Umbilical cord (tissue), 2 donors: ENCODE results near the gene SEPSECS. TPM values are rescaled to one million over a fixed set of nuclear protein-coding genes. Genes with fewer than 3 reads are reported as not detected.

Experiments used
- DNase-seq: peaks from one replicate; pipeline ENCODE4 v3.0.0-alpha.2; 2015; ENCODE audit warnings: low spot score
- total RNA-seq: library from RNA; depleted of rRNA; stranded (reverse); fragments of >200 nt; gene quantifications from one replicate; pipeline ENCODE4 v1.2.3, GENCODE V29; 2014; ENCODE audit warnings: low replicate concordance; ENCODE audit not compliant: insufficient read depth

SEPSECS gene
- total RNA-seq, 1 donor from 2014 or later, result 42.4 TPM

GRCh38 chr4:25110527-25111329 lies 49.5 kb downstream of the SEPSECS start:
- DNase-seq, result no peak

GRCh38 chr4:25109511-25109910 lies 50.7 kb downstream of the SEPSECS start:
- no peak for DNase-seq

DNA sequence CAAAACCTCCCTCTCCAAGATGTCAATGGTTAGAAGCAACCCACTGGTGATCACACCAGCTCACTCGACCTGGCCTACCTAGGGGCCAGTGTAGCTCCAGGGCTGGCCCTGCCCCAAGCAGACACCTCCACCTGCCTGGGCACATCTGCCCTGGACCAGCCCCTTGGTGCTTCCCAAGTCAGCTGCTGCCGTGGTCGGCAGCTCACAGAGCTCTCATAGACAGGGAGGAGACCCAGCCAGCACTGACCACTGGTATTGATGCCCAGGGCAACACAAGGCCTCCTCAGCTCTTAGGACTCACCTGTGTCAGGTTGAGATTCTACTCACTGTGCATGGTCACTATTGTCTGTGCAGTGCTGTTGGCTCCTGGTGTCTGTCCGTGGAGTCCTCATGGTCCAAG lies 51.7 kb downstream of the SEPSECS start:
- DNase-seq, result no peak

GRCh38 chr4:25107827-25108516 lies 52.3 kb downstream of the SEPSECS start:
- peak; percentile 41 for DNase-seq

GRCh38 chr4:25106363-25107151 lies 53.7 kb downstream of the SEPSECS start:
- no peak for DNase-seq

DNA sequence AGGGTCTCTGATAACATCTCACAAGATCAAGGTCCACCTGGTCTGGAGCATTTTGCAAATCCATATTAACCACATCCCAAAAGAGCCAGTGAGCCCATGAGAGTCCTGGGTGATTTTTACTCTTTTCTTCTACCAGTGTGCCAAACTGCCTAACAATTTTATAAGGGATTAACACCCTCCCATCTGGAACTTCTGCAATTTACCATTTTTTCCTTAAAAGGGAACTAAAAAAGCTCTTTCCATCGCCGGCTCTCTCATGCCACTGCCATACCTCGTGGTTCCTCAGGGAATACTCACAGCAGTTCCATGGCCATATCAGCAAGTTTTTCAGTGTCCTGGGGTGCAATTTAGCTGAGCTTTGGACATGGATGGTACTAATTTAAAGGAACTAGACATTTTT lies 55.7 kb downstream of the SEPSECS start:
- no peak for DNase-seq

DNA sequence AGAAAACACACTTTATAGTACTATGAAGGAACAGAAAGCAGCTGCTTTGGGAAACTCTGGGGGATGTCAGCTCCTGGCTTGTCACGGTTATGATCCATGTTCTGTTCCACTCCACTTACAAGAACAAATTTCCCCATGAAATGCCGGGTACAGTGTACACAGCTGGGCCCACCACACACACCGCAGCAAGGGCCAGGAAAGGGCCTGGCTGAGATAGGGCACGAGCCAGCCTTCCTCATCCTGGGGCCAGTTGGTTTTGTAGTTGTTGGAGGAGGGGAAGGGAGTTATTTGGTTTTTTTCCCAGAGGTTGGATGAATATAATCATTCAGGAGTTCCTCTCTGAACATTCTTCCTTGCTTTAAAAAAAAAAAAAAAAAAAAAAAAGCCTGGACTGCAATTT lies 56.8 kb downstream of the SEPSECS start:
- peak; percentile 60 for DNase-seq

DNA sequence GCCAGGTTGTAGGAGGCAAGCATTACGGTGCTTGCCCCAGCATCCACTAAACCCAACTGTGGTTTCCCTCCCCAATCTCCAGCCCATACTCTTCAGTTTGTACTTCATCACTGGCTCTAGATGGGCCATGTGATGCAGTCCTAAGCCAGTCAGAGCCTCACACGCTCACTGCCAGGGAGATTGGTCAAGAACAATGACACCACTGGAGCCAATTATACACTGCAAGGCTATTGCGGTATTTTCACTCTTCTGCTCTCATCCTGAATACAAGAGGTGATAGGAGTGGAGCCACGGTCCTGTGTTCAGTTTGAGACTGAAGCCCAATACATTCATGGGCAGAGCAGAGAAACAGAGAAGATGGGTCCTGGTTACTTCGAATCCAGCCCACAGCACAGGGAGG lies 58.4 kb downstream of the SEPSECS start:
- DNase-seq, result no peak

DNA sequence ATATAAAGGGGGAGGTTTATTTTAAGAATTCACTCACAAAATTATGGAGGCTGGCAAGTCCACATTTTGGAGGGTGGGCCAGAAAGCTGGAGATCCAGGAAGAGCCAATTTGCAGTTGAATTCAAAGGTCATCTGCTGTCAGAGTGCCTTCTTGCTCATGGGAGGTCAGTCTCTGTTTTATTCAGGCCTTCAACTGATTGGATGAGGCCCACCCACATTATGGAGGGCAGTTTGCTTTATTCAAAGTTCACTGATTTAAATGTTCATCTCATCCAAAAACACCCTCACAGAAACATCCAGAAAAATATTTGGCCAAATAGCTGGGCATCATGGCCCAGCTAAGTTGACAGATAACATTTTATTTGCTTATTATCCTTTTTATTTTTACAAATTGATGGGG lies 59.5 kb downstream of the SEPSECS start:
- no peak for DNase-seq

DNA sequence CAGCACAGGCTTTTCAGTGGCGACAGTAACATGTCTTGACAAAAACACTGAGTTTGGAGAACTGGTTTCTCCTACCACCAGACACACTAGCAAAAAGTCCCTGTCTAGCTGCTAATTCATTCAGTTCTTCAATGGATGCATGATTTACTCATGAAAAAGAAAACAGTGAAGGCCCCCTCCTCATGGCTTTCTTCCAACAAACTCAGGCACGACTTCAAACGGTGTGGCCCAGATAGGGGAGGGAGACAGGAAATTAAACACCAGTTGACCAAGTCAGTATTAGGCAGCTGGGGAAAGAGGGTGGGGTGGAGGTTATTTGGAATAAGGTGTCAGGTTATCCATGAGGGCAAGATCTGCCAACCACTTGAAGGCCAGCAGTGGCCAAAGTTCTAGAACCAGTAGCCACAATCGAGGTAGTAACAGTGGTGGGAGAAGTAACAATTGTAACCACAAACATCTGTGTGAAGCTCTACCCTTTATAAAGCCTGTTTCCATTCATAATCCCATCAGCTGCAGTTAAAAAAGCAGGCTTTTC lies 60.2 kb downstream of the SEPSECS start:
- no peak for DNase-seq

DNA sequence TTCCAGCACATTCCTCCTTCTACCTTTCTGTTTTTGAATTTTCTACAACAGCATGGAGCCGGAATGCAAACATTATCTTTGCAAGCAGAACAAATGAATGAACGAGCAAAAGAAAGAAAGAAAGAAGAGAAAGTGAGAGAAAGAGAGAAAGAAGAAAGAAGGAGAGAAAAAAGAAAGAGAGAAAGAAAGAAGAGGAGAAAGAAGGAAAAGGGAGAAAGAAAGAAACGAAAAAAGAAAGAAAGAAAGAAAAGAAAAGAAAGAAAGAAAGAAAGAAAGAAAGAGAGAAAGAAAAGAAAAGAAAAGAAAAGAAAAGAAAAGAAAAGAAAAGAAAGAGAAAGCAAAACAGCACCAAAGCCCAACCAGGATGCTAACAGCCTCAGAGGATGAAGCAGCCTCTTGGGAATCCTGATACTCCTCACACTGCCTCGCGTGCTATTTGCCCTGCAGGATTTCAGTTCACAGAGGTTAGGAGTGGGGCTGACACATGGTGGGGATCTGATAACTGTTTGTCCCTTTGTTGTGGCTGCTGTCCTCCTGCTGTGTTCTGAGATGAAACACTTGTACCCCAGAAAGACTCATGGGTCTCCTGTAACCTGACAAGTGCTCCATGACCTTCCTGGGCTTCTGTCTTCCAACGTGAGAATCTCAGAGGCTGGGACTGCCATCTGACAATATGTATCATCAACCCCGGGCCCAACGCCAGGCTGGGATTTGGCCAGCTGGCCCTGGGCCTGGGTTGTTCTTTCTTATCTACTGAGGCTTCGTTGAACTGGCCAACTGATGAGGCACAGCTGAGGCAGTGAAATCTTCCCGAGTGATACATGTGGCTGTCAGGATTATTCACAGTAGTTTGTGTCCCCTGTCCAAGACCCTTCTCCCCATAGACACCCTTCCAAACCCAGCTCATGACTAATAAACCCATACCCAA lies 61.0 kb downstream of the SEPSECS start:
- DNase-seq, result peak; percentile 92

GRCh38 chr4:25096981-25097443 lies 63.2 kb downstream of the SEPSECS start:
- DNase-seq, result no peak

DNA sequence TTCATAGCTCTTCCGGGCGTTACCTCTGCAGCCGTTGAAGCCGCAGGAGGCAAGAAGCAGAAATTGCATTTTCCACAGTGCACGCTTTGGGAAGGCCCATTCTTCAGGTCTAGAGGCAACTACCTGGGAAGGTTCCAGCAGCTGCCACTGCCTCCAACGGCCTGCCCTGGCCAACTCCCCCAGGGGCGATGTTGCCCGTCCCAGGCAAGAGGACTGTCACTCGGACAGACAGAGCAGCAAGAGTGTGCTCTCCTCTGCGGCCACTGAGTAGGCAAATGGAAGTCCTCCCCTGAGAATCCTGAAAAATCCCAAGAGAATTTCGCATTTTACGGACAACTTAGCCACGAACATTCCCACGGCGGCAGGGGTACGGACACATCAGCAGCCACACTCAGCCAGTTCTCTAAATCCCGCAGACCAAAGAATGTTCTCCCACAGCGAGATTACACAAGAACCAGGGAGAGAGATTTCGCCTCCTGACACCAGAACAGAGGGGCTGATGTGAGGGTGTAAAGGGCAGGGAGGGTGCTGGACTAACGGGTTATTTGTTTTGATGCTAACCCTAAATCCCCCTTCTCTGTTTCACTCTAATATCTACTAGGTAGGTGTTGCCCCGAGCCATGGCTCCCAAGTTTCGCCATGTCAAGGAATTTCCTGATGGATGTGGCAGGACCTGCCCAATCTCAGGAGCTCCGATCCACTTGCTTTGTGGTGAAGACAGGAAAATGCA lies 63.8 kb downstream of the SEPSECS start:
- no peak for DNase-seq

DNA sequence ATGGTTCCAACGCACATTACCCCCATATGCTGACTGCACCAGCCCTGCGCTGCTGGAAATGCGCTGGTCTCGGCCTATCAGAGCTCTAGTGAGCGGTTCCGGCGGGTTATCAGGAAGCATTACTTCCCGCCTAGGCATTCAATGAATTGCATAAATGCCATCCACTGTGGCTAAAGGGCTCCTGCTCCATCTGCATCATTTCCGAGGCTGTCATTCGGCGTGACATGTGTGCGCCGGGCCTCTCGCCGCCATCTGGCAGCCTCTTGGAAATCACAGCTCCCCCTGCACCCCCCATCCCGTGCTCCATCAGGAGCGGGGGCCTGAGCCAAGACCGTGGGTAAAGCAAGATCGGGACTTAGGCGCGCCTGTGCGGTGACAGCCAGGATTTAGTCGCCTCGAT lies 64.4 kb downstream of the SEPSECS start:
- no peak for DNase-seq

GRCh38 chr4:25092139-25092538 lies 68.1 kb downstream of the SEPSECS start:
- DNase-seq, result peak; percentile 44

DNA sequence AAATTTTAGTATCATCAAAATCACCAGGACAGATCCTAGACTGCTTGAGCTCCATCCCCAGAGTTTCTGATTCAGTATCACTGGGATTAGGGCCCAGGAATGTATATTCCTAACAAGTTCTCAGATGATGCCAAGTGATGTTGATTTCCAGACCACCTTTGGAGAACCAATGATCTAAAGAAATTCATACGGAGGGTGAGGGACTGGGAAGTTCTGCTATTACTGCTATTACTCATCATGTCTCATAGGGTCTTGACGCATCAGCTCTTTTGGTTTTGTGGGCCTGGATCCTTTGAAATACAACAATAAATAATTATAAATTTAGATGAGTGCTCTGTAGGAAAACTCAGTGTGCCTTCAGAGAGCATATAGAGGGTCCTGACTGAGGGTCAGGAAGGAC lies 69.7 kb downstream of the SEPSECS start:
- no peak for DNase-seq

DNA sequence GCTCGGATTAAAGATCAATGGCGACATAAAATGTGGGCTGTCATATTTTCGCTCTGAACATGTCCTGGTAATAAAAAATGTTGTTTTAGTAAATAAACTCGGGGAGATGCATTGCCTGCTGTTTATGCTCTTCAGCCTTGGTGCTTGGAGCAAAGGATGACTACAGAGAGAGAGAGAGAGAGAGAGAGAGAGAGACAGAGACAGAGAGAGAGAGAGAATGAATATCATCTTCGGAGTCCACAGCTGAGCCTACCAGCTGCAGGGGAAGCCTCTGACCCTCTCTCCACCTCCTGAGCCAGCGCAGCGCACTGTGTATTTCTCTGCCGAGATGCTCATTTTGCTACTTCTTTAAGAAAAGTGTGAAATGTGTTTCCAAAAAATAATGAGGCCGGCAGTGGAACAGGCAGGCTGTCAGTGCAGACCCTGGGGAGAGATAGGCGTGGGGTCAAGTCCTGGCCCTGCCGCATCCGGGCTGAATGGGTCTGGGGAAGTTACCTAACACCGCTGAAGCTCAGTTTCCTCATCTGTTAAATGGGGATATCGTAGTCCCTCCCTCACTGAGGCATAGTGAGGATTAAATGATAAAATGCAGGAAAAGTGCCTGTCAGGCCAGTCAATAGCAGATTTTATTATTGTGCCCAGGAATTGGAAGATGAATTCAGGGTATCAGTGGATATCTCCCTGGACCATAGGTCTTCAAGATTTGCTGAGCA lies 71.0 kb downstream of the SEPSECS start:
- DNase-seq, result peak; percentile 33

- peak; percentile 16 for DNase-seq
Observed at GRCh38 chr4:25088093-25088952, 71.9 kb downstream of the SEPSECS start.

GRCh38 chr4:25085671-25086070 lies 74.6 kb downstream of the SEPSECS start:
- DNase-seq, result no peak
